ENCODE results near the gene EYA2.

The EYA2 gene

GRCh38 chr20:46964618-46965455 is 70.2 kb downstream of the EYA2 start:
- DNase-seq, result no peak

DNA sequence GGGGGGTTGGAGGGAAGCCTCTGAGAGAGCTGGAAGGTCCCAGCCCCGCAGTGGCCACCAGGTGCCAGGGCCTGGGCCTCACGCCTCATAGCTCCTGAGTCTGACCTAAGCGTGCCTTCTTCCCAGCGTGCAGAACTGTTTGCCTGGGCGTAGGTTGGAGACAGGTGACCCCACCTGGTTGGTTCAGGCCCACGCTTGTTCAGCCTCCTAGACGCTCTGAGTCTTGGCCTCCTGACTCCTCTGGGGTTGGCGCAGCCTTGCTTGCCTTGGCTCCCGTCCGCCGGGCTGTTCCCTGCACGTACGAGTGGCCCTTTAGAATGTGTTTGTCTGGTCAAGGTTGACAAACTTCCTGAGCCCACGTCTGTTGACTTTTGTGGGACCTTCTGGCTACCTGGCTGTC is 70.8 kb downstream of the EYA2 start:
- in situ Hi-C loops (cut with HindIII; ENCODE audit: low pct_ligation_motif_present, low pct_unique_long_range_greater_than_20kb, low sequenced_read_pairs), result no loop called here
- DNase-seq, result no peak

More at GRCh38 chr20:46964618-46965455, 70.2 kb downstream of the EYA2 start:
- in situ Hi-C loops (cut with HindIII; ENCODE audit: low pct_ligation_motif_present, low pct_unique_long_range_greater_than_20kb, low sequenced_read_pairs), result no loop called here

DNA sequence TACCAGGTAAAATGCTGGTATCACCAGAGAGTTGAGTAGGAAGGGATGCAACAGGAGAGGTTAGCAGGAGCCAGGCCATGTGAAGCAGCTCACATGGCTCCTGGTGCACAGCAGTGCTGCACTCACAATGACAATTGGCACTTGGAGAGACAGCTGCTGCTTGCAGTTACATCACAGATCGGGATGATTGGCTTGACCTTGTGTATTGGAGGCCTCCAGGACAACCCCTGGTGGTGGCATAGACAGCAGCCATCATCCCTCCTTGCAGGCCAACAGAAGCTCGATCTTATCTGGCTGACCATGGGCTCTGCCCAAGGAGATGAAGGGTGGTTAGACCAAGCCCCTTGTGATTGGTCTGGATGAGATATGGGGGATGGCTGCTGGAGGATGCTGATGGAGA is 73.0 kb downstream of the EYA2 start:
- DNase-seq, result no peak
- in situ Hi-C loops (cut with HindIII; ENCODE audit: low pct_ligation_motif_present, low pct_unique_long_range_greater_than_20kb, low sequenced_read_pairs), result no loop called here

DNA sequence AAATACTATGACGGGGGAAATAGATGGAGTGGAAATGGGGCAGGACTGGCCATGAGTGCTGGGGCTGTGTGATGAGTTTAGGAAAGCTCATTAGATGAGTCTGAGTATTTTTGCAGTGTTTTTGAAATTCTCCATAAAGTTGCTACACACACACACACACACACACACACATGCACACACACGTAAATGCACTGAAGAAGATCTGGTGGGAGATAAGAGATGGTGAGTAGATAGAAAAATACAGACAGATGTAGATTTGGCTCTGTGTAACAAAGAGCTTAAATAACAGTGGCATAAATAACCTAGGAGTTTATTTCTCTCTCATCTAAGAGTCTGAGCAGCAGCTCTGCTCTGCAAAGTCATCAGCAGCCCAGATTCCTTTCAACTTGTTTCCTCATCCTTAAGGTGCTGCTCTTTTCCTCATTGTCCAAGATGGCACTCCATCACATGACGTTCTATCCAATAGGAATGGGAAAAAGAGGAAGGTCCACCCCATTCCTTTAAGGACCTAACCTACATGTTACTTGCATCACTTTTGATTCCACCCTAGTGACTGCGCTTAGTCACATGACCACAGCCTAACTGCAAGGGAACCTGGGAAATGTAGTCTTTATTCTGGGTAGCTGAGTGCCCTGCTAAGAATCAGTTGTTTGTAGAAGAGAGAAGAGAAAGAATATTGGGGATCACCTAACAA is 76.4 kb downstream of the EYA2 start:
- DNase-seq, result peak; percentile 39
- in situ Hi-C loops (cut with HindIII; ENCODE audit: low pct_ligation_motif_present, low pct_unique_long_range_greater_than_20kb, low sequenced_read_pairs), result no loop called here

GRCh38 chr20:46973766-46974165 is 79.1 kb downstream of the EYA2 start:
- in situ Hi-C loops (cut with HindIII; ENCODE audit: low pct_ligation_motif_present, low pct_unique_long_range_greater_than_20kb, low sequenced_read_pairs), result no loop called here
- no peak for DNase-seq

DNA sequence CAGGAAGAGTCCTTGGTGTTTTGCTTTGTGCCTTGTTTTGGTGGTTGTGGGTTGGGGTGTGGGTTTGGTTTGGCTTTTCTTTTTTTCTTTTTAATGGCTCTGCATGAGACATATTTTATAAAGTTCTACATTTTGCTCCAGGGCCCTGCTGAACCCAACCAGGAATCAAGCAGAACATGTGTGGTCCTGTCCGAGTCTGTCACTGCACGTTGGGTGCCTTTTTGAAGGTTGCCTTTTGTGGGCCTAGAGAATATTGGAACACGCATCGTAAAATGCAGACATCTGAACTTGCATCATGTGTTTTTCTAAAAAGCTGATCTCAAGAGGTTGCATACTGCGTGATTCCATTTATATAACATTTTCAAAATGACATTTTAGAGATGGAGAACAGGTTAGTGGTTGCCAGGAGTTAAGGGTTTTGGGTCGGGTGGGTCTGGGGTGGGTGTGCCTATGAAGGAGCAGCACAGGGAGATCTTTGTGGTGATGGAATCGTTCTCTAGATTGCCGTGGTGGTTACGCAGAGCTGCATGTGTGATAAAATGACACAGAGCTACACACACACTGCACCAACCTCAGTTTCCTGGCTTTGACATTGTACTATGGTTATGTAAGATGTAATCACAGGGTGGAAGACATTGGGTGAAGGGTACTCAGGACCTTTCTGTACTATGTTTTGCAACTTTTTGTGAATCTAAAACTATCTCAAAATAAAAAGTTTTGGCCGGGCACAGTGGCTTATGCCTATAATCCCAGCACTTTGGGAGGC is 80.2 kb downstream of the EYA2 start:
- in situ Hi-C loops (cut with HindIII; ENCODE audit: low pct_ligation_motif_present, low pct_unique_long_range_greater_than_20kb, low sequenced_read_pairs), result no loop called here
- no peak for DNase-seq

DNA sequence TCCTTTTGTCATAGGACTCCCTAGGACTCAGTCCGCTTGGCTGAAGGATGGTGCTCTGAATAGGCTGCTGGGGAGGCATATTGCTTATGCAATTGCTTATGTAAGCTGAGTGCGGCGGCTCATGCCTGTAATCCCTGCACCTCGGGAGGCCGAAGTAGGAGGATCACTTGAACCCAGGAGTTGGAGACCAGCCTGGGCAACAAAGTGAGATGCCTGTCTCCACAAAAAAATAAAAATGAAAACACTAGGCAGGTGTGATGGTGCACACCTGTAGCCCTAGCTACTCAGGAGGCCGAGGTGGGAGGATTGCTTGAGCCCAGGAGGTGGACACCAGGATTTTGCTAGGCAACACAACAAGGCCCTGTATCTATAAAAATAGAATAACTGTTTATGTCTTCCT is 81.3 kb downstream of the EYA2 start:
- no peak for DNase-seq
- in situ Hi-C loops (cut with HindIII; ENCODE audit: low pct_ligation_motif_present, low pct_unique_long_range_greater_than_20kb, low sequenced_read_pairs), result no loop called here

DNA sequence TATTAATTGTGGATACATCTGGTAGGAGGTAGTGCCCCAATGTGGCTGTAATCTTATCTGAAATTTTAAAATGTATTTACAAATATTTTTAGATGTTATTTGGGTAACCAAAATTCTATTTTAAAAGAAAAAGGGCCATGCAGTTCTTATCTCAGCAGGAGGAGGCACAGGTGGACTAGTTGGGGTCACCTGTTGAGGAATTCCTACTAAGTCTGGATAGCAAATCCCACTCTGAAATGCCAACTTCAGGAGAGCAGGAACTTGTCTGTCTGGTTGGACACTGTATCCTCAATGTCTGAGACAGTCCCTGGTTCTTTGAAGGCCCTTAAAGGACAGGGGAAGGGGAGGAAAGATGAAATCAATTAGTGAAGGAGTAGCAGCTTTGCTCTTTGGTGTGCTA is 82.6 kb downstream of the EYA2 start:
- in situ Hi-C loops (cut with HindIII; ENCODE audit: low pct_ligation_motif_present, low pct_unique_long_range_greater_than_20kb, low sequenced_read_pairs), result no loop called here
- DNase-seq, result no peak

- no peak for DNase-seq
- in situ Hi-C loops (cut with HindIII; ENCODE audit: low pct_ligation_motif_present, low pct_unique_long_range_greater_than_20kb, low sequenced_read_pairs), result no loop called here
These were observed 83.4 kb downstream of the EYA2 start for GRCh38 chr20:46977909-46978588.

- in situ Hi-C loops (cut with HindIII; ENCODE audit: low pct_ligation_motif_present, low pct_unique_long_range_greater_than_20kb, low sequenced_read_pairs), result no loop called here
- no peak for DNase-seq
These were observed 84.4 kb downstream of the EYA2 start for GRCh38 chr20:46978951-46979491.

GRCh38 chr20:46979603-46980241 is 85.1 kb downstream of the EYA2 start:
- DNase-seq, result no peak
- in situ Hi-C loops (cut with HindIII; ENCODE audit: low pct_ligation_motif_present, low pct_unique_long_range_greater_than_20kb, low sequenced_read_pairs), result no loop called here

DNA sequence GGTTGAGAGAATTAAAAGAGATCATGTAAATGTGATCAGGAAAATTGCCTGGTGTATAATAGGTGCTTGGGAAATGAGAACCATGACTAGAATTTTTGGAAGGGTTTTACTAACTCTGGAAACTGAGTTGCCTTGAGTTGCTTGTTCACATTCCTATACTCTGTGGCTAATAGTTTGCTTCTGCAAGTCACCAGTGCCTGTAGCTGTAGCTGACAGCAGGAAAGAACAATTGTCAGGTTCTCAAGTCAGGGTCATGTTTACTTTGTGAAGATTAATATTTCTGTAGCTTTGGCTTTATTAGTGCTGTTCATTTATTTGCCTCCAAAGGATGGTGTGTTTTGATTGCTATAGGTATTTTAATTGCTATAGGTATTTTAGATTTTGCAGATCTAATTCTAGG is 86.5 kb downstream of the EYA2 start:
- no peak for DNase-seq
- in situ Hi-C loops (cut with HindIII; ENCODE audit: low pct_ligation_motif_present, low pct_unique_long_range_greater_than_20kb, low sequenced_read_pairs), result no loop called here

DNA sequence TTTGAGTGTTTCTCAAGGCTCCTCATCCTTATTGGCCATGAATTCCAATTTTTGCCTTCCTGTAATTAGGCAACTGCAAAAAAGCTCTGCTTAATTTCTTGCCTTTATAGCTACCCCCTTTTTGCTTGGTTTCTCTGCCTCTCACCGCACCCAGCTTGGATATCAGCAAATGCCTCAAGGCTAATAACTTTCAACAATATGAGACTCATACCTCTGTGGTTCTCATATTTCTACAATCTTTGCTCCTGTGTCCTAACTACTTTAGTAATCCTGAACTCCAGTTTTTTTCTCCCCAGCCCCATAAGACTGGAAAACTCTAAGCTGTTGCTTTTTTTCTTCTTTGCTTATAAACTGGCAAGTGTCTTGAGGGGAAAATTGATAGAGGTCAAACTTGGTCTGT is 88.8 kb downstream of the EYA2 start:
- in situ Hi-C loops (cut with HindIII; ENCODE audit: low pct_ligation_motif_present, low pct_unique_long_range_greater_than_20kb, low sequenced_read_pairs), result no loop called here
- no peak for DNase-seq

GRCh38 chr20:46984405-46984804 is 89.8 kb downstream of the EYA2 start:
- DNase-seq, result no peak
- in situ Hi-C loops (cut with HindIII; ENCODE audit: low pct_ligation_motif_present, low pct_unique_long_range_greater_than_20kb, low sequenced_read_pairs), result no loop called here

- DNase-seq, result no peak
- in situ Hi-C loops (cut with HindIII; ENCODE audit: low pct_ligation_motif_present, low pct_unique_long_range_greater_than_20kb, low sequenced_read_pairs), result no loop called here
These were observed 90.6 kb downstream of the EYA2 start for GRCh38 chr20:46985250-46985649.

DNA sequence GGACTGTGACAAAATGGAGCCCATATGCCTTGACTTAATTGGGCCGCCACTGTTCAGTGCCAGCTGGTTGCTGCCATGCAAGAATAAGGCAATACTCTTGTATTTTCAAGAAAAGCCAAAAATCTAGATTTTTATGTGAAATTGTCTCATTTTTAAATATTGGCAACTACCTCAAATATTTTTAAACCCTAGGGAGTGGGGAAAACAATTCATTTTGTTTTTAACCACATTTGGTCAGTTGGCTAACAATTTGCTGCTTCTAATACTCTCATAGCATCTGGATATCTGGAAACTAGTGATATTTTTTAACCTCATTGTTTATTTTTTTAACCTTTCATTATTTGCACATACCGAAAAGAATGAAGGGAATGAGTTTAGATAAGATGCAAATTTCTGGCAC is 91.0 kb downstream of the EYA2 start:
- in situ Hi-C loops (cut with HindIII; ENCODE audit: low pct_ligation_motif_present, low pct_unique_long_range_greater_than_20kb, low sequenced_read_pairs), result no loop called here
- DNase-seq, result no peak

DNA sequence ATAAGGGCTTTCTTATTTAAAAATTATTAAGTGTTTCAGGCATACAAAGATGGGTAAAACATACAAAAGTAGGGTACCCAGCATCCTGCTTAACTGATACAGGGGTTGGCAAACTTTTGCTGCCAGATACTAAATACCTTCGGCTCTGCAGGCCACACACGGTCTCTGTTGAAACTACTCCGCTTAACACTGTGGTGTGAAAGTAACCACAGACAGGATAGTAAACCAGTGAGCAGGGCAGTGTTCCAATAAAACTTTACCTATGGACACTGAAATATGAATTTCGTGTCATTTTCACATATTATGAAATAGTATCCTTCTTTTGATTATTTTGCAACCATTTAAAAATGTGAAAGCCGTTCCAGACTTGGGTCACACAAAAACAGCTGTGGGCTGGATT is 92.4 kb downstream of the EYA2 start:
- in situ Hi-C loops (cut with HindIII; ENCODE audit: low pct_ligation_motif_present, low pct_unique_long_range_greater_than_20kb, low sequenced_read_pairs), result no loop called here
- no peak for DNase-seq

GRCh38 chr20:46990017-46990595 is 95.5 kb downstream of the EYA2 start:
- in situ Hi-C loops (cut with HindIII; ENCODE audit: low pct_ligation_motif_present, low pct_unique_long_range_greater_than_20kb, low sequenced_read_pairs), result no loop called here
- no peak for DNase-seq
